Natural killer cell (primary cell): ENCODE results near the gene LRRC27. TPM values are rescaled to one million over a fixed set of nuclear protein-coding genes. Genes with fewer than 3 reads are reported as not detected.

ENCODE experiments used
- ATAC-seq, 3 donors: fragments of 150-1000 bp in 2 of 3; fragments of 200-7000 bp in 1 of 3; cut with Tn5 transposase; 1 replicate in 1 of 3; 2 replicates in 2 of 3; pipeline ENCODE4 v1.10.0; 2021; ENCODE audit warnings: mild to moderate bottlenecking in 2 of 3, moderate library complexity in 2 of 3
- DNase-seq, 2 donors: peaks; one replicate each; pipeline versions ENCODE4 v3.0.0 to v3.0.0-alpha.2; 2013 to 2021; ENCODE audit warnings: mixed read lengths in 1 of 2
- H3K27ac ChIP-seq: one replicate; pipeline ENCODE4 v1.5.1; 2013; ENCODE audit warnings: mild to moderate bottlenecking, low read length
- H3K27me3 ChIP-seq: one replicate; pipeline ENCODE4 v1.6.1; 2013; ENCODE audit warnings: low read length; ENCODE audit not compliant: control insufficient read depth, insufficient read depth
- H3K36me3 ChIP-seq: one replicate; pipeline ENCODE4 v1.6.1; 2013; ENCODE audit warnings: low read length; ENCODE audit not compliant: control insufficient read depth, insufficient read depth
- H3K4me1 ChIP-seq: one replicate; pipeline ENCODE4 v1.6.1; 2013; ENCODE audit warnings: low read length; ENCODE audit not compliant: control insufficient read depth, insufficient read depth
- H3K4me3 ChIP-seq: one replicate; pipeline ENCODE4 v1.5.1; 2013; ENCODE audit warnings: low read length
- H3K9me3 ChIP-seq: one replicate; pipeline ENCODE4 v1.6.1; 2013; ENCODE audit warnings: low read length; ENCODE audit not compliant: control insufficient read depth, insufficient read depth
- H3K27ac Mint-ChIP-seq, 2 donors: one replicate each; pipeline ENCODE4 v1.8.0; 2022; ENCODE audit warnings: mild to moderate bottlenecking in 2 of 2, mixed read lengths in 2 of 2, moderate library complexity in 1 of 2
- H3K27me3 Mint-ChIP-seq, 2 donors: one replicate each; pipeline ENCODE4 v1.8.0; 2022; ENCODE audit warnings: low read depth in 2 of 2, mixed read lengths in 2 of 2
- H3K36me3 Mint-ChIP-seq: one replicate; pipeline ENCODE4 v1.8.0; 2022; ENCODE audit warnings: mixed read lengths
- H3K4me1 Mint-ChIP-seq, 2 donors: one replicate each; pipeline ENCODE4 v1.8.0; 2022; ENCODE audit warnings: mixed read lengths in 2 of 2
- H3K4me3 Mint-ChIP-seq: one replicate; pipeline ENCODE4 v1.8.0; 2022; ENCODE audit warnings: mild to moderate bottlenecking, moderate library complexity, mixed read lengths
- H3K9me3 Mint-ChIP-seq, 2 donors: one replicate each; pipeline ENCODE4 v1.8.0; 2022; ENCODE audit warnings: mixed read lengths in 2 of 2
- WGBS: methylation state at CpG from one replicate; pipeline ENCODE4 v1.1.7; 2013; ENCODE audit warnings: missing lambda C conversion rate; ENCODE audit not compliant: insufficient coverage; 5-methylcytosine and 5-hydroxymethylcytosine counted together
- intact Hi-C: fragments of 100-400 bp; cut with micrococcal nuclease; formaldehyde crosslinking; loops from one replicate; pipeline ENCODE4 v1.14.2; 2022
- total RNA-seq, 4 donors: library from RNA; stranded (reverse); fragments of 120-200 nt in 1 of 4; gene quantifications; one replicate each; pipeline versions ENCODE4 v1.2.3 to v1.2.4, GENCODE V29; 2013 to 2022
- TF ChIP-seq, protein P1 (sequence below): fragments of 200-600 bp; IDR thresholded peaks from one replicate; pipeline ENCODE4 v1.8.0; 2022; ENCODE audit warnings: antibody characterized with exemption

LRRC27 gene
- total RNA-seq, 3 donors from 2014 or later (not counting 1 experiment from before 2014, with no cell fraction given), result 8.1 to 22.5 (median 9.9) TPM

DNA sequence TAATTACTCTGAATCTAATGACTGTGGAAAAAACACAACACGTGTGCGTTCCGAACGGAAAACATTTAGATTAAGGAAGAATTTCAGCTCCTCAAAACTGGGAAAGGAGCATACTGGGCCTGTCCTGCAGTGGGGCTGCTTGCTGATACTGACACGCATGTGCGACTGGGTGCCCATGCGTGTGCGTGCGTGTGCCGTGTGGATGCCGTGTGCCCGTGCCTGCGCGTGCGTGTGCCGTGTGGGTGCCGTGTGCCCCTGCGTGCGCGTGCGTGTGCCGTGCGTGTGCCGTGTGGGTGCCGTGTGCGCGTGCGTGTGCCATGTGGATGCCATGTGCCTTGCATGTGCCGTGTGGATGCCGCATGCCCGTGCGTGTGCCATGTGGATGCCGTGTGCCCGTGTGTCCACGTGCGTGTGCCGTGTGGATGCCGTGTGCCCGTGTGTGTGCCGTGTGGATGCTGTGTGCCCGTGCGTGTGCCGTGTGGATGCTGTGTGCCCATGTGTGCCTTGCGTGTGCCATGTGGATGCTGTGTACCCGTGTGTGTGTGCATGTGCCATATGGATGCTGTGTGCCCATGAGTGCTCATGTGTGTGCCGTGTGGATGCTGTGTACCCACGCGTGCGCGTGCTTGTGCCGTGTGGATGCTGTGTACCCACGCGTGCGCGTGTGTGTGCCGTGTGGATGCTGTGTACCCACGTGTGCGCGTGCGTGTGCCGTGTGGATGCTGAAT, 93.2 kb downstream of the LRRC27 start:
- TF ChIP-seq, protein P1, sequence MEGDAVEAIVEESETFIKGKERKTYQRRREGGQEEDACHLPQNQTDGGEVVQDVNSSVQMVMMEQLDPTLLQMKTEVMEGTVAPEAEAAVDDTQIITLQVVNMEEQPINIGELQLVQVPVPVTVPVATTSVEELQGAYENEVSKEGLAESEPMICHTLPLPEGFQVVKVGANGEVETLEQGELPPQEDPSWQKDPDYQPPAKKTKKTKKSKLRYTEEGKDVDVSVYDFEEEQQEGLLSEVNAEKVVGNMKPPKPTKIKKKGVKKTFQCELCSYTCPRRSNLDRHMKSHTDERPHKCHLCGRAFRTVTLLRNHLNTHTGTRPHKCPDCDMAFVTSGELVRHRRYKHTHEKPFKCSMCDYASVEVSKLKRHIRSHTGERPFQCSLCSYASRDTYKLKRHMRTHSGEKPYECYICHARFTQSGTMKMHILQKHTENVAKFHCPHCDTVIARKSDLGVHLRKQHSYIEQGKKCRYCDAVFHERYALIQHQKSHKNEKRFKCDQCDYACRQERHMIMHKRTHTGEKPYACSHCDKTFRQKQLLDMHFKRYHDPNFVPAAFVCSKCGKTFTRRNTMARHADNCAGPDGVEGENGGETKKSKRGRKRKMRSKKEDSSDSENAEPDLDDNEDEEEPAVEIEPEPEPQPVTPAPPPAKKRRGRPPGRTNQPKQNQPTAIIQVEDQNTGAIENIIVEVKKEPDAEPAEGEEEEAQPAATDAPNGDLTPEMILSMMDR, result no peak
- peaks cover 17 to 38% of the 10 kb centered on the region in 2 donors for H3K4me1 Mint-ChIP-seq
- no peaks in the 10 kb centered on the region for H3K9me3 ChIP-seq
- 99% methylated on average over 61 of the region's 61 CpGs for WGBS
- H3K27me3 Mint-ChIP-seq, result no peaks in the 10 kb centered on the region
- H3K27me3 ChIP-seq, result no peaks in the 10 kb centered on the region
- H3K4me1 ChIP-seq, result peaks cover 57% of the 10 kb centered on the region
- H3K36me3 ChIP-seq, result no peaks in the 10 kb centered on the region
- H3K4me3 Mint-ChIP-seq, result no peak overlapping the region
- H3K27ac Mint-ChIP-seq, result no peak overlapping the region
- ATAC-seq, result no peak
- H3K27ac ChIP-seq, result no peak overlapping the region
- DNase-seq, result no peak
- no peaks in the 10 kb centered on the region for H3K9me3 Mint-ChIP-seq
- H3K4me3 ChIP-seq, result no peak overlapping the region
- intact Hi-C loops, result no loop called here
- H3K36me3 Mint-ChIP-seq, result no peaks in the 10 kb centered on the region

GRCh38 chr10:132425757-132426155, 93.8 kb downstream of the LRRC27 start:
- DNase-seq (no peak), ATAC-seq (no peak)
- no peak overlapping the region for H3K27ac Mint-ChIP-seq
- intact Hi-C loops, result no loop called here
- no peaks in the 10 kb centered on the region for H3K27me3 Mint-ChIP-seq
- TF ChIP-seq, protein P1, result no peak
- Histone ChIP-seq H3K9me3 (no peaks in the 10 kb centered on the region), H3K4me3 (no peak overlapping the region), H3K36me3 (no peaks in the 10 kb centered on the region), H3K27me3 (no peaks in the 10 kb centered on the region), H3K27ac (no peak overlapping the region), H3K4me1 (peaks cover 52% of the 10 kb centered on the region)
- WGBS, result 94% methylated on average over 9 of the region's 9 CpGs
- H3K4me3 Mint-ChIP-seq, result no peak overlapping the region
- peaks cover 11 to 37% of the 10 kb centered on the region in 2 donors for H3K4me1 Mint-ChIP-seq
- no peaks in the 10 kb centered on the region for H3K36me3 Mint-ChIP-seq
- H3K9me3 Mint-ChIP-seq, result no peaks in the 10 kb centered on the region

DNA sequence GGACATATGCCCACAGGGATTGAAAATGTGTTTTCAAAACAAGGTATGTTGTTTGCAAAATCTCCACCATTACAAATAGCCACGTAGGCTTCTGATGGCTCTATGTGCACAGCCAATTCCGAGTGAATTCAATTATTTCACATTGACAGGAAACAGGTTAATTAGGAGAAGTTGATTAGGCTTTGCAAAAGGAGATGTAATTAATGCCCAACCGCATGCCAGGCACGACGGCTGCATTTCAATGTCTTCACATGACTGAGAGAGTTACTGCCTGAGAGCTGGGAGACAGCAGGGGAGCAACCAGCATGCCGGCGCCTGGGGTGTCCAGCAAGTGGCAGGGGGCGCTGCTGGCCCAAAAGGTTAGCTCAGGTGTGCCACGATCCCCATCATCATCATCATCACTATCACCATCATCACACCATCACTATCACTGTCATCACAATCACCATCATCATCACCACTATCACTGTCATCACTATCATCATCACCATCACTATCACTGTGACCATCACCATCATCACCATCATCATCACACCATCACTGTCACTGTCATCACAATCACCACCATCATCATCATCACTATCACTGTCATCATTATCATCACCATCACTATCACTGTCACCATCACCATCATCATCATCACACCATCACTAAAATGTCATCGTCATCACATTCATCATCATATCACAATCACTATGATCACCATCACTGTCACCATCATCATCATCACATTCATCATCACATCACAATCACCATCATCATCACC, 95.2 kb downstream of the LRRC27 start:
- intact Hi-C loops, result no loop called here
- no peak overlapping the region for H3K4me3 ChIP-seq
- no peaks in the 10 kb centered on the region for H3K27me3 Mint-ChIP-seq
- H3K9me3 Mint-ChIP-seq, result no peaks in the 10 kb centered on the region
- no peaks in the 10 kb centered on the region for H3K9me3 ChIP-seq
- no peak overlapping the region for H3K27ac ChIP-seq
- H3K36me3 Mint-ChIP-seq, result no peaks in the 10 kb centered on the region
- 91% methylated on average over 10 of the region's 10 CpGs for WGBS
- no peaks in the 10 kb centered on the region for H3K36me3 ChIP-seq
- ATAC-seq, result peak in 2 of 3 donors; percentile 1 to 16
- no peak overlapping the region for H3K27ac Mint-ChIP-seq
- peaks cover 38% of the 10 kb centered on the region for H3K4me1 ChIP-seq
- H3K4me3 Mint-ChIP-seq, result no peak overlapping the region
- no peaks in the 10 kb centered on the region for H3K27me3 ChIP-seq
- peaks cover 11 to 25% of the 10 kb centered on the region in 2 donors for H3K4me1 Mint-ChIP-seq
- no peak for DNase-seq
- TF ChIP-seq, protein P1, result no peak
